Left cardiac atrium (tissue), 4 donors: ENCODE results near the gene WFS1. TPM values are rescaled to one million over a fixed set of nuclear protein-coding genes. Genes with fewer than 3 reads are reported as not detected.

ENCODE experiments used
- ATAC-seq, 2 donors: fragments of 200-7000 bp; cut with Tn5 transposase; one replicate each; pipeline ENCODE4 v1.9.1; 2020; ENCODE audit warnings: mild to moderate bottlenecking in 2 of 2, moderate library complexity in 2 of 2
- DNase-seq: peaks from one replicate; pipeline ENCODE4 v3.0.0-alpha.2; 2020
- intact Hi-C, 2 donors: fragments of 100-400 bp; cut with DNase I; formaldehyde crosslinking; loops; one replicate each; pipeline versions ENCODE4 v1.14.1 to v1.15.1; 2022 to 2023
- total RNA-seq, 2 donors: library from RNA; stranded (reverse); fragmentation: NEBNext Ultra II Directional; extraction: Animal tissue kit (Norgen Biotek cat#: 25700); gene quantifications; one replicate each; pipeline ENCODE4 v1.2.1, GENCODE V29; 2021
- donor health status: DM: no; HTN: yes; CAD: no.
- donor health status: DM: no; HTN: yes; CAD: no; lungs with severe emphysema.
- donor health status: DM: yes; HTN: yes; CAD: no.
- donor health status: Dilated cardiomyopathy.

The WFS1 gene
- total RNA-seq, 2 donors from 2014 or later, result 66.0 to 68.0 TPM

DNA sequence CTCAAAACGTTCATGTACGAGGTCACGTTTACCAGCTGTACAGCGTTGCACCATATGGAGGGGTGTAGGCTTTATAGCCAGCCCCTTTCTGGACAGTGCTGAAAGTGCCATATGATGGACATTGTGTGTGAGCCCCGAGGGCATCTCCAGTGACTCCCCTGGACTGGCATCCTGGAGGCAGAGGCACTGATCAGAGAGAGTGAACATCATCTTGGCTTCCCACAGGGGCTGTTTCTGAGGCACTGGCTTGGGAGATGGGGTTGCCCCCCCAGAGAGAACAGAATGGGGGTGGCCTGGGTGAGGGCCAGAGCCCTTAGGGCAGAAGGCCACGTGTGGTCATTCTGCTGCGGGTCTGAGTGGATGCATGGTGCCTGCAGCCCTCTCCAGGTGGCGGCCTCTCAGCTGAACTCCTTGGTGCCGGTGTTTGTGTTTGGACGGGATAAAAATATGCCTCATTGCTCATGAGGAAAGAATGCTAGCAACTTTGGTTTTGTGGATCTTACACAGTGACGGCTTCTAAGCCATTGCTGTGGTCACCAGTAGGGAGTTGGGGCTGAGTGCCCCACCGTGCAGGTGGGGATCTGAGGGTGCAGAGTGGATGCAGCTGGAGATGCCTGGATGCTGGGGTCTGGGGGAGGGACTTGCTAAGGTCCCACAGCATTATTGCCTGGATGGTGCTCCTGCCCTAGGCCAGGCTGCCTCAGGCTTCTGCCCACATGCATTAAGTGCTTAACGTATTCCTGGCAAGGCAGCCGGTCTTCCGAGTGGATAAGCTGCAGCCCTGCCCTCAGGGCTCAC is 3.4 kb downstream of the WFS1 start:
- DNase-seq (no peak), ATAC-seq (no peak)
- intact Hi-C loops, result no loop called here

DNA sequence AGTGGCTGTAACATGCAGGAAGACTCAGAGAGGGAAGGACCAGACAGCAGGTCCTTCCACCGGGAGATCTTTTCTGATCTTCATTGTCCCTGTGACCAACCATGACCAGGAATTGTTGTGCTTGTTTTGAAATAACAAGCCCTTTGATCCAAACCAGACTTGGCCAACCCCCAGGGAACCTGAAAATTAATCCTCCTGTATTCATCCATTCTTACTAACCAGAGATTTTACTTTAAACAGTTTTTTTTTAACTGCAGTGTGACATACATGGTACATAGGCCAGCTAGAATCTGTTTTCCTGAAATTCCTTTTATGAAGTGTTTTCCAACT is 4.0 kb downstream of the WFS1 start:
- intact Hi-C loops, result no loop called here
- DNase-seq (no peak), ATAC-seq (no peak)

DNA sequence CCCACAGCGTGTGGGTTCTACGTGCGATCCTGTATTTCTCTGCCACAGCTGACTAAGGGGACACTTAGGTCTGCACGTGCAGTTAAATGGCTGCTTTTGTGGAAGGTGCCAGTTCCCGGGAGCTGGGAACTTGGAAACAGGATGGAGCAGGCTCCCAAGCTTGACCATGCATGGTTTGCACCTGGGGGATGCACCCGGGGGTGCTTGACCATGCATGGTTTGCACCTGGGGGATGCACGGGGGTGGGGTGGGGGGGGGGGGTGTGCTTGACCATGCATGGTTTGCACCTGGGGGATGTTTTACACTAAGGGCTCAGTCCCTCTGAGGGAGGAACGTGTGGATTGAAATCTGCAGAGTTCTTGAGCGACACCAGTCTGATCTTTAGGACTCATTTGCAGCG is 5.7 kb downstream of the WFS1 start:
- ATAC-seq (no peak), DNase-seq (no peak)
- intact Hi-C loops, result no loop called here

DNA sequence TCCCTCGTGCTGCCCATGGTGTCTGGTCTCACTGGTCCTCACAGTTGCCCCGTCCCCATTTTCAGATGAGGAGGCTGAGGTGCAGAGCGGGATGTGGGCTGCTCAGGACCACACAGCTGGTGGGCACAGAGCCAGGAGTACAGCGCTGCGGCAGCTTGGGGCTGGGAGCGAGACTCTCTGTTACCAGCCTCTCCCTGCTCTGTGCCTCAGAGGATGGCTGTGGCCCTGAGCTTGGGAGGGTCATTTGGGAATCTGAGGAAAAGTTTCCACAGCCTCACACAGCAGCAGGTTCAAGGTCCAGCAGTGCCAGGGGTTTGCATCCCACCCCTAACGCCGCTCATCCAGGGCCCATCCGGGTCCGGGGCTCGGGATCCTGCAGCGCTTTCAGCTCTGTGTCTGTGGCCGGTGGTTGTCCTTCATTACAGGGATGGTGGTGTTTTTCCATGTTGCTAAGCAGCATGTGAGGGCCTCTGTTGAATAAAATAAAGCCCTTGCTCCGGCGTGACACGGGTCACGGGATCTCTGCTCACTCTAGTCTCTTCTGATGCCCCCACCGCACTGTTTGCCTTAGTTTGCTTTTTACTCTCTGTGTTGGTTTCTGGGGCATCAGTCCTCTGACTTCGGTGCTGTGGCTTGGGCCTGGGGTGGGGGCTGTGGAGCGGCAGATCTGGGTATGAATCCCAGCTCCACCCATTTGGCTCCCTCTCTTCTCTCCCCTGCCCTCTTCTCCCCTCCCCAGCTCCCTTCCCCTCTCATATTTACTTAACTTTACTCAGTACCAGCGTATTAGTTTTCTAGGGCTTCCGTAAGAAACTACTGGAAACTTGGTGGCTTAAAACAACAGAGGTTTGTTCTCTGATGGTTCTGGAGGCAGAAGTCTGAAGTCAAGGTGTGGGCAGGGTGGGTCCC is 6.5 kb downstream of the WFS1 start:
- intact Hi-C loops, result no loop called here
- ATAC-seq (no peak), DNase-seq (no peak)

DNA sequence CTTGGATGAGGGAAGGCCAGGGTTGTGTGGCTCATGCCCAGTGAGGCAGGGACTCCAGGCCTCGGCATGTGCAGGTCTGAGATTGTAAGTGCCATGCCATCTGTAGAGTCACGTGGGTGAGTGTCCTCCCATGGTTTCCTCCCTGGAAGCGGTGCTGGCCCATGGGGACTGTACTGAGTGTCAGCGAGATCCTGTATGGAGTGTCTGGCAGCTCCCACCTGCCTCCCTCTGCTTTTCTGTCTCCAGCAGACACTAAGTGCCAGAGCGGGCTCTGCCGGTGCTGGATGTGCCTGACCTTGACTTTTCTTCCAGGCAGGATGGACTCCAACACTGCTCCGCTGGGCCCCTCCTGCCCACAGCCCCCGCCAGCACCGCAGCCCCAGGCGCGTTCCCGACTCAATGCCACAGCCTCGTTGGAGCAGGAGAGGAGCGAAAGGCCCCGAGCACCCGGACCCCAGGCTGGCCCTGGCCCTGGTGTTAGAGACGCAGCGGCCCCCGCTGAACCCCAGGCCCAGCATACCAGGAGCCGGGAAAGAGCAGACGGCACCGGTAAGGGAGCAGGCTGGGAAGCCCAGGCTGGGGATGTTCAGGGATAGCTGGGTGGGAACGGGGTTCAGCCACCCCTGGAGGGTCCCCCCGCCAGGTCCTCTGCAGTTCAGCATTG is 7.6 kb downstream of the WFS1 start:
- ATAC-seq (peak; percentile 30 to 56), DNase-seq (no peak)
- intact Hi-C loops, result no loop called here

DNA sequence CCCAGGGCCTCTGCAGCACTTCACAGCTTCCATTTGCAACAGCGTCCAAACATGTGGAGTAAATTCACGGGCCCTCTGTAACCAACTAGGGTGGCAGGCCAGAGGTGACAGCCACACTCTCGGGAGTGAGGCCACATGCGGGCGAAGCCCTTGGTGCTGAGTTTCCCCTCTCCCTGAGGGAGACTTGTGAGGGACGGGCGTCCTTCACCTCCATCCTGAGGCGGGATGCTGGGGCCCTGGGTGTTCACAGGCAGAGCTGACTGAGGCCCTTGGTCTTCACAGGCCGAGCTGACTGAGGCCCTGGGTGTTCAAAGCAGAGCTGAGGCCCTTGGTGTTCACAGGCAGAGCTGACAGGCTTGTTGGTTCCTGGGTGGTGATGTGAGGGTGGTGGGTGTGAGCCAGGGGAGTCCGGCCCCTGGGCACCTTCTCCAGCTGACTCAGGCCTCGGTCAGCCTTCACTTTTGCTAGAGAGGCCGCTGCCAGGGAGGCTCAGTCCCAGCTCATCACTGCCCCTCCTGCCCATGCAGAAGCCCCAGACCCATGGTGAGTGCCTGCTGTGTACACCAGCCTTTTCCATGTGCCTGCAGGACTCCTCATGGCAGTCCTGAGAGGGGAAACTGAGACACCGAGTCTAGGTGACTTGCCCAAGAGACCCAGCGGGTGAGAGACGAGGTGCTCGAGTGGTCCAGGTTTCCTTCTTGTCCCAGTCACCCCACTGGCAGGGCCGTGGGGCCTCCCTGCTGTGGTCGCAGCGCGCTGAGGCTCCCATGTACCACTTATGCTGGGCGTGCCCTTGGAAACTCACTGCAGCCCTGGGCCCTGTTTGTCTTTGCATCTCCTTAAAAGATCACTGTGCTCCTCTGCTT is 8.5 kb downstream of the WFS1 start:
- no peak for DNase-seq
- ATAC-seq, result no peak
- intact Hi-C loops, result no loop called here

DNA sequence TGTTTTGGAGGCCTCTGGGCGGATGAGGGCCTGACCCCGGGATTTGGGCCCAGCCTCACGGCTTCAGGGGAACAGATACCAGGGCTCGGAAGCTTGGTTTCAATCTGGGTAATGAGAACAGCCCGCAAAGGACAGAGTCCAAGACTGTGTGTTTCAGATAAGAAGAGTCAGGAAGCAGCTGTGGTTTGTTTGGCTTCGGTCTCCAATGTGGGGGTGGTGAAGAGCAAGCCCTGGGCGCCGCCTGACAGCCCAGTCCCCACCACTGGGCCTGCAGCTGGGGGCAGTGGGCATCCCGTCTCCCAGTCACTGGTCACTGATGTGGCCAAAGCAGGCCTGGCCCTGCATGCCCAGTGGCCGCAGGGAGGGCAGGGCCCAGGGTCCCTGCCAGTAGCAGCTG is 9.1 kb downstream of the WFS1 start:
- intact Hi-C loops, result no loop called here
- ATAC-seq (peak; percentile 70 to 78), DNase-seq (peak; percentile 71)

DNA sequence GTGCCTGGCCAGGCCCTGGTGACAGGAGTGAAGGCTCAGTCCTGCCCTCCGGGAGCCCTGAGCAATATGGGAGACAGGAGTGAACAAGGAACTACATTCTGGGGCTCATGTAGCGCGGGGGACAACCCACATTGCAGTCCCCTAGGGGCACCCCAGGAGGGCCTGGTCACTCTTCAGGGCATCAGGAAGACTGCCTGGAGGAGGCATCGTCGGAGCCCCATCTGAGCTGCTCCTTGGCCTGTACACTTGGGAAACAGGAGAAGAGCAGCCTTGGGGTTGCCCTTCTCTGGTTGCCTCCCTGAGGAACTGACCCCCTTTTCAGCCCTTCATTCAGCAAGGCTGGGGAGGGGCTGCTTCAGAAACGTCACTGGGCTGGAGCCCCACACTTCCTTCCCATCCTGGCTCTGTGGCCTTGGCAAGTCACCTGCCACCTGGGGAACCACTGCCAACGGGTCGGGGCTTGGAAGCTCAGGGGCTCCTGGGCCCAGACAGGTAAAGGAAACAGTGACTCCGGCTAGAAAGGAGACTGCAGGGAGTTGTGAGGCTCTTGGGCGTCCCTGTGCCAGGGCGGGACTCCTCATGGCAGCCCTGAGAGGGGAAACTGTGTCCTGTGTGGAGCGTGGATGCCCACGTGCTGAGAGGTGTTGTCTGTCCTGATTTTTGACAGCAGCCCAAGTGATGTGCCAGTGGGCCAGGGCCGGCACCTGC is 10.1 kb downstream of the WFS1 start:
- ATAC-seq (no peak), DNase-seq (no peak)
- intact Hi-C loops, result no loop called here

DNA sequence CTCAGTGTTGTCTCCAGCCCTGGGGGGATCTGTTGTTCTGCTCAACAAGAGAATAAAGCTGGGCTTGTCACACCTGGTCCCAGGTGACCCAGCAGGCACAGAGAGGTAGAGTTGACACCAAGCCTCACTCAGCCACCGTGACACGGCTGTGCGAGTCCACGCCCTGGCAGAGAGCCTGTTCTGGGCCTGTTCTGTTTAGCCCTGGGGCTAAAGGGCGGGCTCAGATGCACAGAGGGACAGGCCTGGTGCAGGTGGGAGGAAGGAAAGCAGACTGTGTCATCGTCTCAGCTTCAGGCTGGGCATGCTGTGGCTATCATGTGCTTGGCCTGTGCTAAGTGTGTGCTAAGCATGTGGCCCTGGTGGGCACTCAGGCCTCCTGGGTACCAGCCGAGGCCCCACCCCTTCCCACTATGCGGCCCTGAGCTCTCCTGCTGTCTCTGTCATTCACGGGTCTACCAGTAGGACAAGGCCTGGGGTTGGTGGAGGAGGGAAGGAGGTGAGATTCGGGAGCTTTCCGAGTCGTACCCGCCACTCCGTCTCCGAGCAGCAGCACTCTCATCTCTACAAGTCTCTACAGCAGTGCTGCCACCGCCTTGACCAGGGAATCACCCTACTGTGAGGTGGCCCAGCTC is 10.8 kb downstream of the WFS1 start:
- DNase-seq, result no peak
- no peak for ATAC-seq
- intact Hi-C loops, result no loop called here

DNA sequence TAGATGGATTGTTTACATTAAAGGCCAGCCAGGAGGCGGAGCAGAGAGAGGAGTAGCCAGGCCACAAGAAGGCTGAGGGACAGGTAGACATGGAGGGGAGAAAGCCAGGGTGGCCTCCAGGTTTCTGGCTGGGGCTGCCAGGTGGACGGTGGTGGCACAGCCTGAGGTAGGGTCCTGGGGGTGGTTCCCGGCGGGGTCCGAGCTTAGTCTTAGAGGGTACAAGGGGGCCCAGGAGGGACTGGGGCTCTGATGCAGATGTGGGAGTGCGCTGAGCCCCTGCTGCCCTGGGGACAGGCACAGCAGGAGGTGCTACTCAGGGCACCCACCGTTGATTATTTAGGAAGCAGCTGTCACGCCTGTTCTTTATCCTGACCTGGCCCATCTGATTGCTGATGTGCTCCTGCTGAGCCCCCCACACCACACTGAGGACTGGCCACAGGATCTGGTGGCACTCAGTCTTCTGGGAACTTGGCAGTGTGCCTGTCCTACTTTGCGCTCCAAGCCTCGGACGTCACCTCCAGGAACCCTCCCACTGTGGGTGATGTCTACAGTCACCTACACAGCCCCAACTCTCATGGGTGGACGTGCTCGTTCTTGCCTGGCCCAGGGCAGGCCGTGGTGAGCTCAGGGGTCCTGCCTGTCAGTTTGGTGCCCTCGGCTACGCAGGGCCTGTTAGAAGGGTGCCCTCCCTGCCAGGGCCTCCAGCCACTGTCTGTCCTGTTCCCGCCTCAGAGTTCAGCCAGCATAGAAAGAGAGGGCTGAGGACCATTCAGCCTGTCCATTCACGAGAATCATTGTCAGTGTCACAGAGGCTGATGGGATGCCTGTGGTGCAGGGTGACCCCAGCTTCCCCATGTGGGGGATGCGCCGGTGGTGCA is 12.0 kb downstream of the WFS1 start:
- ATAC-seq, result peak; percentile 35 to 60
- DNase-seq, result peak; percentile 67
- intact Hi-C loops, result no loop called here

DNA sequence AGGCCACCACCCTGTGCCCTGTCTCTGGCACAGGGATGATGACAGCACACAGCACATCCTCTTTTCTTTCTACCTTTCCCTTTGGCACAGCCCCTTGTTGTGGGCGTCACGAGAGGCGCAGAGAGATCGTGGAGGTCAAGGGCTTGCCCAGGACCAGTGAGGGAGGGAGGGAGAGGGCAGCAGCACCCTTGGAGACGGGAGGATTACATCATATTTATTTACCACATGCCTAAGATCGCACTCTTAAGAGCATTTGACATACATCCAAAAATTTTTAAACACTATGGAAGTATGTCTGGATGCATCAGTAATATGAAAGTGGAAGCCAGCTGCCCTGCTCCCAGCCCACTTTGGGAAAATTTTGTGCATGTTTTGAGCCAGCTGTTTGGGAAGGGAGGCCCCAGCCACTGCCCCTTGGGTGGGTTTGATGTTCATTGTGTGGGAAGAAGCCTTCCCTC is 12.7 kb downstream of the WFS1 start:
- peak in 1 of 2 donors; percentile 52 for ATAC-seq
- no peak for DNase-seq
- intact Hi-C loops, result no loop called here

DNA sequence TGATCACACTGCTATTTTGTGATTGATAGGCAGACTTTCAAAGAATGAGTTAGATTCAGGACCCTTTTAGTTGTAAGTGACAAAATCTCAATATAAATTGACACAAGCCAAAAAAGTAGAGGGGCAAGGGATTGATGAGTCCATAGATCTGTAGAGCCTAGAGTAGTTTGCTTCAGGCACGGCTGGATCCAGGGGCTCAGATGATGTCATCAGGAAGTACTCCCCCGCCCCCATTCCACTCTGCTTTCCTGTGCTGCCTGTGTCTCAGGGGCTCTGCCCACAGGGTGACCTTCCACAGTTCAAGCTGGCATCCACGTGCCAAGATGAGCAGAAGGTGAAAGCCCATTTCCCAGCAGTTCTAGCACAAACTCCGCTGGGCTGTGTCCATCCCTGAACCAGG is 13.6 kb downstream of the WFS1 start:
- intact Hi-C loops, result no loop called here
- ATAC-seq (no peak), DNase-seq (no peak)

DNA sequence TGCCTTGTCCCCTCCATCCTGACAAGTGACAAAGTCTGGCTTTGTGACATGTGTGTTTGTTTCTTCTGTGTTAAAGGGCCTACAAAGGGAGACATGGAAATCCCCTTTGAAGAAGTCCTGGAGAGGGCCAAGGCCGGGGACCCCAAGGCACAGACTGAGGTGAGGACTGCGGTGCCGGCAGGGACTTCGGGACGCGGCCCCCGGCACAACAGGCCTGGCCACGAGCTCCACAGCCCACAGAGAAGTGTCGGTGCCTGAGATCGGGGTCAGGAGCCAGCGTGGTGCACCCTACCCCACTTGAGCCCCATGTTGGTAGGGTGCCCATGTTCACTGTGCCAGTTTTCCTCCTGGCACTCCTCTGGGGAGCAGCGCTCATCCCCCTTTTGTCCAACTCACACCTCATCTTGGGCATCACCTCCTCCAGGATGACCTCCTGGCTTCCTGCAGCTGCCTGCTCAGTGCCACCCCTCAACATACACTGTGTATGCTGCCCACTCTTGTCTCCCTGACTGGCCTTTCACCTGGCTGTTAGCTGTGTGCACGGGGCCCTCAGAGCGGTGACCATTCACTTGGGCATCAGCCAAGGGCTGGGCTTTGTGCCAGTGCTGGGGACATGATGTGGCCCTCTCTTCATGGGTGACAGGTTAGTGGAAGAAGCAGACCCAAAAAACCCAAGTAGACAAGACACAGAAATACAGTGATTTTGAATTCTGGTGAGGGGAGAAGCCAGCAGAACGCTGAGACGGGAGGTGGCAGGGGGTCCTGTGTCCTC is 17.6 kb downstream of the WFS1 start:
- ATAC-seq (no peak), DNase-seq (no peak)
- intact Hi-C loops, result no loop called here

DNA sequence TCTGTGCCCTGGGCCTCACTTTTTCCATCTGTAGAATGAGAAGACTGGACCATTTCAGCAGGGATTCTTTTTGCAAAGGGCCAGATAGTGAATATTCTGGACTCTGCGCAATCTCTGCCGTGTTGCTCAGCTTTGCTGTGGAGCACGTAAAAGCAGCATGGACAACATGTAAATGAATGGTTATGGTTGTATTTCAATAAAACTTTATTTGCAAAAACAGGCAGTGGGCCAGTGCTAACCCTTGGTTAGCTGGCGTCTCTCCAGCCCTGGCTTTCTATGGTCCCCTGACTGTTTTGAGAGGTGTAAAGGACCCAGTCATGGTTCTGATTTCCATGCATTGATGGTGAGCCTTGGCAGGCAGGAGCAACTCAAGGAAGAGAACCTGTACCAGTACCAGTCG is 18.7 kb downstream of the WFS1 start:
- intact Hi-C loops, result no loop called here
- ATAC-seq, result no peak
- DNase-seq, result no peak

DNA sequence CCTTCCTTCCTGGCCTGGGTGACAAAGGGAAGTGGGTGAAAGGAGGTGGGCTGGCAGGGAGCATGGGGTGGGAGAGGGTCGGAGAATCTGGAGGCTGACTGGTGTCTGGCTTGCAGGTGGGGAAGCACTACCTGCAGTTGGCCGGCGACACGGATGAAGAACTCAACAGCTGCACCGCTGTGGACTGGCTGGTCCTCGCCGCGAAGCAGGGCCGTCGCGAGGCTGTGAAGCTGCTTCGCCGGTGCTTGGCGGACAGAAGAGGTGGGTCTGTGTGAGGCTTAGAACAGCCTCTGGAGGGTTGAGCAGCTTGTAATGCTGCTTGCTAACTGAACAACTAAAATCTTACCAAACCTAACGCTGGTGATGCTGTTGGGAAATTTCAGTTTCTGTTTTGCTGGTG is 19.2 kb downstream of the WFS1 start:
- no peak for ATAC-seq
- DNase-seq, result no peak
- intact Hi-C loops, result no loop called here

DNA sequence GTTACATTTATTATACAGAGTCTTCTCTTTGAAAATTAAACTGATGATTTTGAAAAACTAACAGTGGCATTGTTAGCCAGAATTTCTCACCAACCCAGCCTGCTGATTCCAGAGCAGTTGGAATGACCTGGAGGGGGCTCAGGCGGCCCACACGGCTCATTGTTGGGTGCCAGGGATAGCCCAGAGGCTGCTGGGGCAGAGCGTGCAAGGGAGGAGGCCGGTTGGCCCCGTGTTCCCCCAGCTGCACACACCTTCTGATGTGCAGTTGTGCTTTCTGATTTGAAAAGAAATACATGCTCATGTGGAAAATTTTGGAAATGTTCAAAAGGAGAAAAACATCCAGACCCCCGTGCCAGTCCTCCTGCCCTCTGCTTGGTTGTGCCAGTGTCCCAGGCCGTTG is 20.6 kb downstream of the WFS1 start:
- no peak for ATAC-seq
- intact Hi-C loops, result no loop called here
- DNase-seq, result no peak
